ENCODE data around the gene DEAF1.

The DEAF1 gene

DNA sequence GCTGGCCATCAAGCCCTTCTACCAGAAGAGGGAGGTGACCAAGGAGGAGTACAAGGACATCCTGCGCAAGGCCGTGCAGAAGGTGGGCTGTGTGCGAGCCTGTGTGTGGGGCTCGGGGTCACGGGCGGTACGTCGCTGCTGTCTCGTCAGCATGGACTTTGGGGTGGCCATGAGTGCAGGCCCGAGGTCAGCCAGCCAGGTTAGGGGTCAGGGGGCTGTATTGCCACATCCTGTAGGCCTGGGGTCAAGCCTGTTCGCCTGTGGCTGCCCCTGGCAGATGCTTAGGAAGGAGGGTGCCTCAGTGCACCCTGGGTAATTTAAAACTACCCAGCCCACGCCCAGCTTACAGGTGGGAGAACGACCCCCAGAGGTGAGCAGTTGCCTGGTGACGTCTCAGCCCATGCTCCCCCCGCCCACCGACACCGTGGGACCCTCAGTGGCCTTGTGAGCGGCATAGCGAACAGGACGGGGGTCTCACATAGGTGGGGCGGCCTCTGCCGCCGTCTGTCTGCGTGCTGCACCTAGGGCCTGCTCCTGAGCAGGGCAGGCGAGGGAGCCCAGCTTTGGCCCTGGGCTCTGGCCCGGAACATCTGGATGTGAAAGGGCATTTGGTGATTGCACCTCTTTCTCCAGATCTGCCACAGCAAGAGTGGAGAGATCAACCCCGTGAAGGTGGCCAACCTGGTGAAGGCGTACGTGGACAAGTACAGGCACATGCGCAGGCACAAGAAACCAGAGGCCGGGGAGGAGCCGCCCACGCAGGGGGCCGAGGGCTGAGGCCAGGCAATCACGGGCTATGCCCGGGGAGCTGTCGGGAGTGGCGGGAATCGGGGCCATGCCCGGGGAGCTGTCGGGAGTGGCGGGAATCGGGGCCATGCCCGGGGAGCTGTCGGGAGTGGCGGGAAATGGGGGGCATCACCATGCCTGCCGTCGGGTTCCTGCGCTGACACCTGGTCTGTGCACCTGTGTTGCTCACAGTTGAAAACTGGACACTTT lies 83.7 kb downstream of the DEAF1 start:
- no peak for DNase-seq

DNA sequence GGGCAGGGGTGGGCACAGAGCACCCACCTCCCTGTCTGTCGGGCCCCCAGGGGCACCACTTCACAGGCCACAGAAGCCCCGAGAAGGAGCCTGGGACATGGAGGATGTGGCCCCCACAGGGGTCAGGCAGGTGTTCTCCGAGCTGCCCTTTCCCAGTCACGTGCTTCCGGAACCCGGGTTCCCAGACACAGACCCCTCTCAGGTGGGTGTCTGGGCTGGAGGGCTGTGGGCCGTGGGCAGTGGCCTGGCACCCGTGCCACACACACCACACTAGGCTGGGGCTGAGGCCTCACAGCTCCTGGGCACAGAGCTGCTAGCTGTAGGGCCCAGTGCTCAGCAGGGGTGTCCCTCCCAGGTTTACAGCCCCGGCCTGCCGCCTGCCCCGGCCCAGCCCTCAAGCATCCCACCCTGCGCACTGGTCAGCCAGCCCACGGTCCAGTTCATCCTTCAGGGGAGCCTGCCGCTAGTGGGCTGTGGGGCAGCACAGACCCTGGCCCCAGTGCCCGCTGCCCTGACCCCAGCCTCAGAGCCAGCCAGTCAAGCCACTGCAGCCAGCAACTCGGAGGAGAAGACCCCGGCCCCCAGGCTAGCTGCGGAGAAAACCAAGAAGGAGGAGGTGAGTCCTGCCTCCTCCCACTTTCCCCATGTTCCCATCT lies 84.7 kb downstream of the DEAF1 start:
- DNase-seq = no peak

DNA sequence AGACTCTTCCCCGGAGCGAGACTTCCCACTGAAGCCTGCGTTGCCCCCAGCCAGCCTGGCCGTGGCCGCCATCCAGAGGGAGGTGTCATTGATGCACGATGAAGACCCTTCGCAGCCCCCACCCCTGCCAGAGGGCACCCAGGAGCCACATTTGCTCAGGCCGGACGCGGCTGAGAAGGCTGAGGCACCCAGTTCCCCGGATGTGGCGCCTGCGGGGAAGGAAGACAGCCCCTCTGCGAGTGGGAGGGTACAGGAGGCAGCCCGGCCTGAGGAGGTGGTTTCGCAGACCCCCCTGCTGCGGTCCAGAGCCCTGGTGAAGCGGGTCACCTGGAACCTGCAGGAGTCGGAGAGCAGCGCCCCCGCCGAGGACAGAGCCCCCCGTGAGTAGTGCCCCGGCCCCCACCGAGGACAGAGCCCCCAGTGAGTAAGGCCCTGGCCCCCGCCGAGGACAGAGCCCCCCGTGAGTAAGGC lies 85.6 kb downstream of the DEAF1 start:
- DNase-seq = no peak

DNA sequence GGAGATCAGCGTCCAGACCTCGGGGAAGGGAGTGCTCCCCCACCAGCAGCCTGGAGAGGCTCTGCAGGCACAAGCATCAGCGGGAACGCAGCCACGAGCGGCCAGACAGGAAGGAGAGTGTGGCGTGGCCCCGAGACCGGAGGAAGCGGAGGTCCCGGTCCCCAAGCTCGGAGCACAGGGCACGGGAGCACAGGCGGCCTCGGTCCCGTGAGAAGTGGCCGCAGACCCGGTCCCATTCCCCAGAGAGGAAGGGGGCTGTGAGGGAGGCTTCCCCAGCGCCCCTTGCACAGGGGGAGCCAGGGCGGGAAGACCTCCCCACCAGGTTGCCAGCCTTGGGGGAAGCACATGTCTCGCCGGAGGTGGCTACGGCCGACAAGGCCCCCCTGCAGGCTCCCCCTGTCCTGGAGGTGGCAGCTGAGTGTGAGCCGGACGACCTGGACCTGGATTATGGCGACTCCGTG lies 86.2 kb downstream of the DEAF1 start:
- DNase-seq = no peak

DNA sequence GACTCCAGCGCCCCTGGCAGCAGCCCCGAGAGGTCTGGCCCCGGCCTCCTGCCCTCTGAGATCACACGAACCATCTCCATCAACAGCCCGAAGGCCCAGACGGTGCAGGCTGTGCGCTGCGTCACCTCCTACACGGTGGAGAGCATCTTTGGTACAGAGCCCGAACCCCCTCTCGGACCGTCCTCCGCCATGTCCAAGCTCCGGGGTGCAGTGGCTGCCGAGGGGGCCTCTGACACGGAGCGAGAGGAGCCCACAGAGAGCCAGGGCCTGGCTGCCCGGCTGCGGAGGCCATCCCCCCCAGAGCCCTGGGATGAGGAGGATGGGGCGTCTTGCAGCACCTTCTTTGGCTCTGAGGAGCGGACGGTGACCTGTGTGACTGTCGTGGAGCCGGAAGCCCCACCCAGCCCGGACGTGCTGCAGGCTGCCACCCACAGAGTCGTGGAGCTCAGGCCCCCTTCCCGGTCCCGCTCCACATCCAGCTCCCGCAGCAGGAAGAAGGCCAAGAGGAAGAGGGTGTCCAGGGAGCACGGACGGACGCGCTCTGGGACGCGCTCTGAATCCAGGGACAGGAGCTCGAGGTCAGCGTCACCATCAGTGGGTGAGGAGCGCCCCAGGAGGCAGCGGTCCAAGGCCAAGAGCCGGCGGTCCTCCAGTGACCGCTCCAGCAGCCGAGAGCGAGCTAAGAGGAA lies 86.9 kb downstream of the DEAF1 start:
- no peak for DNase-seq

DNA sequence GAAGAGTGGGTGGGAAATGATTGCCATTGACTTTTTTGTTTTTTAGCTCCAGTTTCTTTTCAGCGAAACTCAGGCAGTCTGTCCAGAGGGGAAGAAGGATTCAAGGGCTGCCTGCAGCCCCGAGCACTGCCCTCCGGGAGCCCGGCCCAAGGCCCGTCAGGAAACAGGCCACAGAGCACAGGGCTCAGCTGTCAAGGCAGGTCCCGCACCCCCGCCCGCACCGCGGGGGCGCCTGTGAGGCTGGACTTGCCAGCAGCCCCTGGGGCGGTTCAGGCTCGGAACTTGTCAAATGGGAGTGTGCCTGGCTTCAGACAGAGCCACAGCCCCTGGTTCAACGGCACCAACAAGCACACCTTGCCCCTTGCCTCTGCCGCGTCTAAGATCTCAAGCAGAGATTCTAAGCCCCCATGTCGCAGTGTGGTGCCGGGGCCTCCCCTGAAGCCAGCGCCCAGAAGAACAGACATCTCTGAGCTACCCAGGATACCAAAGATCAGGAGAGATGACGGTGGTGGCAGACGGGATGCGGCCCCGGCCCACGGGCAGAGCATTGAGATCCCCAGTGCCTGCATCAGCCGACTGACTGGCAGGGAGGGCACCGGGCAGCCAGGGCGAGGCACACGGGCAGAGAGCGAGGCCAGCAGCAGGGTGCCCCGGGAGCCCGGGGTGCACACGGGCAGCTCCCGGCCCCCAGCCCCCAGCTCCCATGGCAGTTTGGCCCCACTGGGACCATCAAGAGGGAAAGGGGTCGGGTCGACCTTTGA lies 87.8 kb downstream of the DEAF1 start:
- no peak for DNase-seq

DNA sequence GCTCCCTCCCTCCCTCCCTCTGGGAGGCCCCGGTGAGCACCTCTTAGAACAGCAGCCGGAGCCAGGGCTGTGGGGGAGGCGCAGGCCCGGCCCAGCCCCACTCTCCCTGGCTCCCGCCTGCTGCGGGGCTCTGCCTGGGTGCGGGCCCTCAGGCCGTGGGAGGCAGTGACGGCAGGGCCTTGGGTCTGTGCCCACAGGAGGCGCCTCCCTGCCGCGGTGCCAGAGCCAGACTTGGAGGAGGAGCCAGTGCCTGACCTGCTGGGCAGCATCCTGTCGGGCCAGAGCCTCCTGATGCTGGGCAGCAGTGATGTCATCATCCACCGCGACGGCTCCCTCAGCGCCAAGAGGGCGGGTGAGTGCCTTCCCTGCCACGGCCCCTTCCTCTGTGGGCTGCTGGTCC lies 88.8 kb downstream of the DEAF1 start:
- DNase-seq = peak in 1 of 2 experiments; percentile 24

DNA sequence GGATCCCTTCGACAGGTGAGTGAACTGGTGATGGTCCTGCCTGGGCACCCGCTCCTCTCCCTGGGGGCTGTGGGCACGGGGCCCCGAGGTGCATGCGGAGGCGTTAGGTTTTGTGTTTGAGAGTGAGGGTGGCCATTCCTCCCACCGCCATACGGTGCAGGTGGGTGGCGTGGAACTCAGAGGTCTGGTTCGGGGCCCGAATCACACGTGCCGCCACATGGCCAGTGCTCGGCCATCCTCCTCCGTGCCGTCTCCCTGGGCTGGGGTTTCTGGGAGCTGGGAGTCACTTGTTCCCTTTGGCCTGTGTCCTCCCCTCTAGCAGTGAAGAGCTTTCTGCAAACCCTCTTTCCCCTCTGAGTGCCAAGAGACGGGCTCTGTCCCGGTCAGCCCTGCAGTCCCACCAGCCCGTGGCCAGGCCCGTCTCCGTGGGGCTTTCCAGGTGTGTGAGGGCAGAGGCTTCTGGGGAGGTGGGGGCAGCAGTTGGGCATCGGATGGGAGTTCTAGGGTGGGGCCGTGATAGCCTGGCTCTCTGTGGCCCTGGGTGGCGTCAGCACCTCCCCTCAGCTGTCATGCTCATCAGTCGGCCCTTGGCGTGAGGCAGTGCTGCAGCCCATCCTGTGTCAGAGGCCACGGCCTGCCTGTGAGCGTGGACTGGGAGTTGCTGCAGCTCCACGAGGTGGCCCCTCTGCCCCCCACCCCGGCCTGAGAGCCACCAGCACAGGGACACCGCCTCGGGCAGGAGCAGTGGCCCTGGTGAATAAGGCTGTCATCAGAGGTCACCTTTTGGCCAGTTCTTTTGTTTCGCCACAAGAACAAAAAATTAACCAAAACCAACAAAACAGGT lies 89.5 kb downstream of the DEAF1 start:
- DNase-seq = no peak

DNA sequence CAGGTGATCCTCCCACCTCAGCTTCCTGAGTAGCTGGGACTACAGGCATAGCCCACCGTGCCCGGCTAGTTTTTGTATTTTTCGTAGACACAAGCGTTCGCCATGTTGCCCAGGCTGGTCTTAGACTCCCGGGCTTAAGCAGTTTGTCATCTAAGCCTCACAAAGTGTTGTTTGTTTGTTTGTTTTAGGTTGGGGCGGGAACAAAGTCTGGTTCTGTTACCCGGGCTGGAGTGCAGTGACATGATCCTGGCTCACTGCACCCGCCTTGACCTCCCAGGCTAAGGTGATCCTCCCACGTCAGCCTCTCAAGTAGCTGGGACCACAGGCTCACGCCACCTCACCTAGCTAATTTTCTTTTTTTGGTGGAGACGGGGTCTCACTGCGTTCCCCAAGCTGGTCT lies 91.9 kb downstream of the DEAF1 start:
- no peak for DNase-seq

DNA sequence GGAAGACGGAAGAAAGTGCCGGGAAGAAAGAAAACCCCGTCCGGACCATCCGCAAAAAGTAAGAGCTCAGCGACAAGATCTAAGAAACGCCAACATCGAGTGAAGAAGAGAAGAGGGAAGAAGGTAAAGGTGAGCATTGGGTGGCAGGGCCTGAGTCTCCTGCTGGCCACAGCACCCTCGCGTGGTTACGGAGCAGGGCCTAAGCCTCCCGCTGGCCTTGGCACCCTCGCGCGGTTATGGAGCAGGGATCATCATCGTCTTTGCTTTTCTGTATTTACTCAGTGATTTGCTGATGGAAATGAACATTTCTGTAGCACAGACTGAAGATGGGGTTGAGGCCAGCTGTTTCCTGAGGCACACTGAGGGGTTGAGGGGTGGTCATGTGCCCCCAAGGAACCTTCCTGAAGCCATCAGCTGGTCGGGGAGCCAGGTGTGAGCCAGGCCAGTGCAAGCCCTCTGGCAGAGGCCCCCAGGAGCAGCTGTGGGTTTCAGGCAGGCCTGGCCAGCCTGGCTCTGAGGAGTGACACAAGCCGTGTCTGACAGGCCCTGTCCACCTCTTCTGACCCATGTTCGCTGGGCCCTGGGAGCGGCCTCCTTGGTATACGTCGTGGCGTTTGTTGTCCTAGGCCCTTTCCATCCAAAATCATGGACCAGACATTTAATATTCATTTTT lies 93.3 kb downstream of the DEAF1 start:
- no peak for DNase-seq

DNA sequence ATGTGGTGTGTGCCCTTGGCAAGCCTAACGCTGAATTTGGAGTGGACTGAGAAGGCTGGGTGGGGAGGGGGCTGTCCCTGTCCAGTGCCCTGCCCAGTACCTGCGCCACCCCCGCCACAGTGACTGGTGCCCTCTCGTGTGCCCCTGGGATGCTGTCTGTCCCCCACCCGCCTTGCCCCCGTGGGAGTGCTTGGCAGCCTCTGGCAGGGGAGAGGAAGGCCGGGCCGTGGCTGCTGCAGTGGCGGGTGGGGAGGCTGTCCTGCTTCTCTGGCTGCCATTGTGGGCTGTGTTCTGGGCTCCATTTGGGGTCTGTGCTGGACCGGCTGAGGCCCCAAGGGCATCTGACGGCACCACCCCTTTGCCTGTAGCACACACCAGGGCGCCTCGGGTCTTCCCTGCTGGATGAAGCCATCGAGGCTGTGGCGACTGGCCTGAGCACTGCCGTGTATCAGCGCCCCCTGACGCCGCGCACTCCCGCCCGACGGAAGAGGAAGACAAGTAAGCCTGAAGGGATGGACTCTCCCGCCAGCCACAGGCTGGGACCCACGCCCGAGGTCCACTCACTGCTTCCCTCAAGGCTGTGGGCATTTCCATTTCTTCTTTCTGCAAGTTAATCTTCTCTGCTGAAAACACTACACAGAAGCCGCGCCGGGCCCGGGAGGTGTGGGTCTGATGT lies 96.9 kb downstream of the DEAF1 start:
- DNase-seq = no peak

DNA sequence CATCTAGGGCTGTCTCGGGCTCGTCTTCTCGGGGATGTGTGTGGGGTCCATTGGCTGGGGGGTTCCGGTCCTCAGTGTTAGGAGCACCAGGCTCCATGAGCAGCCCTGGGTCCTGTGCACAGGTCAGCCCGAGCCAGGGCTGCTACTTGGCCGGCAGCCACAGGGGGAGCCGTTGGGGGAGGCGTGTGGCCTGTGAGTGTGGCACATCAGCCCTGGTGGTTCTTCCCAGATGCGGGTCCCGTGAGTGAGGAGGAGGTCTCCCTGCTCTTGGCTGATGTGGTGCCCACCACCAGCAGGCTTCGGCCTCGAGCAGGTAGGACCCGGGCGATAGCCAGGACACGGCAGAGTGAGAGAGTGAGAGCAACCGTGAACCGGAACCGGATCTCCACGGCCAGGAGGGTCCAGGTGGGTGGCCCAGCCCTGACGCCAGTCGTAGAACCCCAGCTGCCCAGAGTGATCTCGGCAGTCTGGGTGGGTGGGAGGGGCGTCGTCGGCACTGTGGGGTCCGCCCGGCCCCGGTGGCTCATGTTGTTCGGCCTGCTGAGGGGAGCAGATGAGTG lies 97.8 kb downstream of the DEAF1 start:
- DNase-seq = no peak

DNA sequence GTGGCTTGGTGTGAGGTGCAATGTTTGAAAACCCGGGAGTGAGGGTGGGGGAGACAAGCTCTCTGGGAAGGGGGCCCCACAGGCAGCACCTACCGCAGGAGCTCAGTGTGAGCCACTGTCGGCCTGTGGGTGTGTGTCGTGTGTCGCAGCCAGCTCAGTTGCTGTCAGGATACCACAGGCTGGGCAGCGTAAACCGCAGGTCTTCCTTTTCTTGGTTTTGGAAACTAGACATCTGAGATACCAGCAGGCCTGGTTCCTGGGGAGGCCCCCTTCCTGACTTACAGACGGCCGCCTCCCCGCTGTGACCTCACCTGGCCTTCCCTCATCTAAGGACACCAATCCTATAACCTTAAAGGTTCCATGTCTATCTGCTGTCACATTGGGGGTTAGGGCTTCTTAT lies 98.6 kb downstream of the DEAF1 start:
- no peak for DNase-seq

DNA sequence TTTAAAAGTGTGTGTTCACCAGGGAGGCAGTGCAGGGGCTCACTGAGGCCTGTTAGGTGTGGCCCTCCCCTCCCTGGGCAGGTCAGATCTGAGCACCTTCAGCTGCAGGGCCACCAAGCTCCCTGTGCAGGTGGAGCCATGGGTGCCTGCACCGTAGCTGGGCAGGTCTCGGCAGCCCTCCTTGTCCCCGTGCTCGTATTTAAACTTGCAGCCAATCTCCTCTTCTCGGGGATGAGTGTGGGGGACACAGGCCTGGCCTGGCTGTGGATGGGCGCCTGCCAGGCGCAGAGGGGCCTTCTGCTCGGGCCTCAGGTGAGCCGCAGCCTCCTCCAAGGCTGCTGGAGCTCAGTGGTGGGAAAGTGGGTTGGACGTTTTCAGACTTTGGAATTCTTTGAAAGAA lies 99.6 kb downstream of the DEAF1 start:
- no peak for DNase-seq
